GM12878 (cell line): ENCODE results near the gene SELENOT.

Experiments
- ATF2 ChIP-seq: IDR thresholded peaks from 2 replicates; pipeline ENCODE4 v1.6.1; 2012; ENCODE audit warnings: low read length, inconsistent platforms
- CBFB ChIP-seq: IDR thresholded peaks from 2 replicates; pipeline ENCODE4 v1.6.1; 2016; ENCODE audit warnings: antibody characterized with exemption, low read depth
- CEBPB ChIP-seq, 2 experiments: fragments of 150-350 bp in 1 of 2; IDR thresholded peaks; 2 replicates each; pipeline ENCODE4 v1.6.1; 2012 to 2014; ENCODE audit warnings: low read depth in 2 of 2, low read length in 2 of 2, borderline replicate concordance in 1 of 2, inconsistent platforms in 1 of 2
- CREB1 ChIP-seq: IDR thresholded peaks from 2 replicates; pipeline ENCODE4 v1.6.1; 2012; ENCODE audit warnings: low read depth, mild to moderate bottlenecking, inconsistent platforms
- GABPA ChIP-seq: IDR thresholded peaks from 2 replicates; pipeline ENCODE4 v1.6.1; 2014; ENCODE audit warnings: antibody characterized with exemption, low read depth, mild to moderate bottlenecking, inconsistent platforms
- POLR2AphosphoS2 ChIP-seq: IDR thresholded peaks from 2 replicates; pipeline ENCODE4 v1.6.1; 2011; ENCODE audit warnings: low read depth, mild to moderate bottlenecking, low read length, improper control_type of control experiment, moderate library complexity
- SRF ChIP-seq, 2 experiments: IDR thresholded peaks; 2 replicates each; pipeline ENCODE4 v1.6.1; 2011; ENCODE audit warnings: low read depth in 2 of 2, low read length in 2 of 2, mild to moderate bottlenecking in 1 of 2, moderate library complexity in 1 of 2
- STAT1 ChIP-seq: fragments of 450-650 bp; conservative IDR thresholded peaks from 2 replicates; pipeline ENCODE4 v1.6.1; 2014; ENCODE audit warnings: antibody characterized with exemption, mild to moderate bottlenecking
- ZBTB40 ChIP-seq: fragments of 450-650 bp; IDR thresholded peaks from 2 replicates; pipeline ENCODE4 v1.6.1; 2016; ENCODE audit warnings: mild to moderate bottlenecking, moderate library complexity, borderline replicate concordance
- TF ChIP-seq, protein P1 (sequence below), 3 experiments: IDR thresholded peaks in 2 of 3; conservative IDR thresholded peaks in 1 of 3; 2 replicates each; pipeline ENCODE4 v1.5.1; 2011; ENCODE audit warnings: low read depth in 3 of 3, low read length in 3 of 3, mild to moderate bottlenecking in 3 of 3, control low read depth in 2 of 3, moderate library complexity in 2 of 3, inconsistent platforms in 1 of 3, mixed read lengths in 1 of 3; ENCODE audit not compliant: control insufficient read depth in 2 of 3, insufficient read depth in 1 of 3; ENCODE audit errors: extremely low read depth in 1 of 3
- TF ChIP-seq, protein P2 (sequence below): IDR thresholded peaks from 2 replicates; pipeline ENCODE4 v1.6.1; 2011; ENCODE audit warnings: borderline replicate concordance, low read depth, mild to moderate bottlenecking, moderate library complexity, low read length; ENCODE audit not compliant: insufficient read depth, poor library complexity, severe bottlenecking
- TF ChIP-seq, protein P3 (sequence below): fragments of 450-650 bp; IDR thresholded peaks from 2 replicates; pipeline ENCODE4 v1.6.1; 2017; ENCODE audit warnings: mild to moderate bottlenecking

- TF ChIP-seq, protein P1, sequence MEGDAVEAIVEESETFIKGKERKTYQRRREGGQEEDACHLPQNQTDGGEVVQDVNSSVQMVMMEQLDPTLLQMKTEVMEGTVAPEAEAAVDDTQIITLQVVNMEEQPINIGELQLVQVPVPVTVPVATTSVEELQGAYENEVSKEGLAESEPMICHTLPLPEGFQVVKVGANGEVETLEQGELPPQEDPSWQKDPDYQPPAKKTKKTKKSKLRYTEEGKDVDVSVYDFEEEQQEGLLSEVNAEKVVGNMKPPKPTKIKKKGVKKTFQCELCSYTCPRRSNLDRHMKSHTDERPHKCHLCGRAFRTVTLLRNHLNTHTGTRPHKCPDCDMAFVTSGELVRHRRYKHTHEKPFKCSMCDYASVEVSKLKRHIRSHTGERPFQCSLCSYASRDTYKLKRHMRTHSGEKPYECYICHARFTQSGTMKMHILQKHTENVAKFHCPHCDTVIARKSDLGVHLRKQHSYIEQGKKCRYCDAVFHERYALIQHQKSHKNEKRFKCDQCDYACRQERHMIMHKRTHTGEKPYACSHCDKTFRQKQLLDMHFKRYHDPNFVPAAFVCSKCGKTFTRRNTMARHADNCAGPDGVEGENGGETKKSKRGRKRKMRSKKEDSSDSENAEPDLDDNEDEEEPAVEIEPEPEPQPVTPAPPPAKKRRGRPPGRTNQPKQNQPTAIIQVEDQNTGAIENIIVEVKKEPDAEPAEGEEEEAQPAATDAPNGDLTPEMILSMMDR (IDR thresholded peaks at IDR 0.05 in 2 of 3, conservative IDR thresholded peaks at IDR 0.05 in 1 of 3; ENCODE audit: control insufficient read depth in 2 of 3, extremely low read depth in 1 of 3, insufficient read depth in 1 of 3, low read depth in 3 of 3, low read length in 3 of 3) = no peak
- TF ChIP-seq SRF (IDR thresholded peaks at IDR 0.05; ENCODE audit: low read depth in 2 of 2, low read length in 2 of 2) (no peak), POLR2AphosphoS2 (no peak), ATF2 (no peak), ZBTB40 (no peak), CBFB (no peak), GABPA (no peak), CEBPB (IDR thresholded peaks at IDR 0.05; ENCODE audit: borderline replicate concordance in 1 of 2, low read depth in 2 of 2, low read length in 2 of 2) (no peak), STAT1 (no peak), CREB1 (no peak)
- TF ChIP-seq, protein P2, sequence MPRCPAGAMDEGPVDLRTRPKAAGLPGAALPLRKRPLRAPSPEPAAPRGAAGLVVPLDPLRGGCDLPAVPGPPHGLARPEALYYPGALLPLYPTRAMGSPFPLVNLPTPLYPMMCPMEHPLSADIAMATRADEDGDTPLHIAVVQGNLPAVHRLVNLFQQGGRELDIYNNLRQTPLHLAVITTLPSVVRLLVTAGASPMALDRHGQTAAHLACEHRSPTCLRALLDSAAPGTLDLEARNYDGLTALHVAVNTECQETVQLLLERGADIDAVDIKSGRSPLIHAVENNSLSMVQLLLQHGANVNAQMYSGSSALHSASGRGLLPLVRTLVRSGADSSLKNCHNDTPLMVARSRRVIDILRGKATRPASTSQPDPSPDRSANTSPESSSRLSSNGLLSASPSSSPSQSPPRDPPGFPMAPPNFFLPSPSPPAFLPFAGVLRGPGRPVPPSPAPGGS = no peak
- TF ChIP-seq, protein P3, sequence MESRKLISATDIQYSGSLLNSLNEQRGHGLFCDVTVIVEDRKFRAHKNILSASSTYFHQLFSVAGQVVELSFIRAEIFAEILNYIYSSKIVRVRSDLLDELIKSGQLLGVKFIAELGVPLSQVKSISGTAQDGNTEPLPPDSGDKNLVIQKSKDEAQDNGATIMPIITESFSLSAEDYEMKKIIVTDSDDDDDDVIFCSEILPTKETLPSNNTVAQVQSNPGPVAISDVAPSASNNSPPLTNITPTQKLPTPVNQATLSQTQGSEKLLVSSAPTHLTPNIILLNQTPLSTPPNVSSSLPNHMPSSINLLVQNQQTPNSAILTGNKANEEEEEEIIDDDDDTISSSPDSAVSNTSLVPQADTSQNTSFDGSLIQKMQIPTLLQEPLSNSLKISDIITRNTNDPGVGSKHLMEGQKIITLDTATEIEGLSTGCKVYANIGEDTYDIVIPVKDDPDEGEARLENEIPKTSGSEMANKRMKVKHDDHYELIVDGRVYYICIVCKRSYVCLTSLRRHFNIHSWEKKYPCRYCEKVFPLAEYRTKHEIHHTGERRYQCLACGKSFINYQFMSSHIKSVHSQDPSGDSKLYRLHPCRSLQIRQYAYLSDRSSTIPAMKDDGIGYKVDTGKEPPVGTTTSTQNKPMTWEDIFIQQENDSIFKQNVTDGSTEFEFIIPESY = no peak
Observed at GRCh38 chr3:150675587-150675986, 72.5 kb downstream of the SELENOT start.
